Mucosa of stomach (tissue), 1 donor: Measurements from ENCODE around the gene EEF1AKMT2.
"Not testable (repeated sequence)": the region's sequence is repeated elsewhere in the genome, so short reads cannot be mapped to it uniquely, and the experiment has no call there.

Source experiments
- H3K27me3 ChIP-seq: one replicate; pipeline ENCODE4 v1.7.0; 2013; ENCODE audit warnings: mild to moderate bottlenecking, low read length; ENCODE audit not compliant: control insufficient read depth, insufficient read depth
- H3K36me3 ChIP-seq: one replicate; pipeline ENCODE4 v1.7.0; 2013; ENCODE audit warnings: low read length; ENCODE audit not compliant: control insufficient read depth, insufficient read depth
- H3K4me1 ChIP-seq: one replicate; pipeline ENCODE4 v1.7.0; 2013; ENCODE audit warnings: mild to moderate bottlenecking, low read length; ENCODE audit not compliant: control insufficient read depth, insufficient read depth
- H3K4me3 ChIP-seq: one replicate; pipeline ENCODE4 v1.7.0; 2013; ENCODE audit warnings: low read length
- H3K9ac ChIP-seq: one replicate; pipeline ENCODE4 v1.7.0; 2013; ENCODE audit warnings: mild to moderate bottlenecking, low read length, moderate library complexity
- H3K9me3 ChIP-seq: one replicate; pipeline ENCODE4 v1.7.0; 2013; ENCODE audit warnings: mild to moderate bottlenecking, low read length, moderate library complexity; ENCODE audit not compliant: control insufficient read depth
- donor health status: Pancreatic carcinoma.

Gene EEF1AKMT2

GRCh38 chr10:124791547-124792348, at the start of gene EEF1AKMT2:
Gene EEF1AKMT2 (minus strand): TSS chr10:124791887. CDS start chr10:124791833, 54 bp downstream.
- H3K27me3 ChIP-seq: no peaks in the 10 kb centered on the region
- H3K4me1 ChIP-seq: no peaks in the 10 kb centered on the region
- peak within 1 kb of the TSS; percentile 98 for H3K9ac ChIP-seq

GRCh38 chr10:124837687-124838086, 46.0 kb upstream of the EEF1AKMT2 start:
- Histone ChIP-seq H3K27me3 (no peaks in the 10 kb centered on the region), H3K4me3 (no peak overlapping the region), H3K9me3 (no peaks in the 10 kb centered on the region), H3K9ac (no peak overlapping the region), H3K36me3 (no peaks in the 10 kb centered on the region), H3K4me1 (no peaks in the 10 kb centered on the region)

More at GRCh38 chr10:124791547-124792348, at the start of gene EEF1AKMT2:
- Histone ChIP-seq H3K4me3 (peak within 1 kb of the TSS; percentile 90), H3K9me3 (no peaks in the 10 kb centered on the region), H3K36me3 (no peaks in the 10 kb centered on the region)

GRCh38 chr10:124831116-124831515, 39.4 kb upstream of the EEF1AKMT2 start:
- Histone ChIP-seq H3K9me3 (no peaks in the 10 kb centered on the region), H3K36me3 (peaks cover 7% of the 10 kb centered on the region), H3K4me1 (no peaks in the 10 kb centered on the region), H3K4me3 (no peak overlapping the region), H3K9ac (no peak overlapping the region), H3K27me3 (no peaks in the 10 kb centered on the region)

- Histone ChIP-seq H3K4me3 (no peak overlapping the region), H3K9ac (no peak overlapping the region), H3K9me3 (no peaks in the 10 kb centered on the region), H3K36me3 (peaks cover 7% of the 10 kb centered on the region), H3K27me3 (no peaks in the 10 kb centered on the region), H3K4me1 (no peaks in the 10 kb centered on the region)
These were observed 38.8 kb upstream of the EEF1AKMT2 start for GRCh38 chr10:124830445-124830844.

- Histone ChIP-seq H3K4me3 (no peak overlapping the region), H3K27me3 (no peaks in the 10 kb centered on the region), H3K9ac (no peak overlapping the region), H3K4me1 (no peaks in the 10 kb centered on the region), H3K9me3 (no peaks in the 10 kb centered on the region), H3K36me3 (peaks cover 7% of the 10 kb centered on the region)
These were observed 37.9 kb upstream of the EEF1AKMT2 start for GRCh38 chr10:124829447-124830115.

GRCh38 chr10:124827474-124827873, 35.8 kb upstream of the EEF1AKMT2 start:
- Histone ChIP-seq H3K9ac (no peak overlapping the region), H3K36me3 (peaks cover 7% of the 10 kb centered on the region), H3K27me3 (no peaks in the 10 kb centered on the region), H3K4me1 (no peaks in the 10 kb centered on the region), H3K9me3 (no peaks in the 10 kb centered on the region), H3K4me3 (no peak overlapping the region)

- Histone ChIP-seq H3K27me3 (no peaks in the 10 kb centered on the region), H3K4me3 (no peak overlapping the region), H3K36me3 (peaks cover 7% of the 10 kb centered on the region), H3K9ac (no peak overlapping the region), H3K4me1 (no peaks in the 10 kb centered on the region), H3K9me3 (no peaks in the 10 kb centered on the region)
These were observed 34.6 kb upstream of the EEF1AKMT2 start for GRCh38 chr10:124826262-124826661.

GRCh38 chr10:124825702-124826101, 34.0 kb upstream of the EEF1AKMT2 start:
- Histone ChIP-seq H3K9me3 (no peaks in the 10 kb centered on the region), H3K27me3 (no peaks in the 10 kb centered on the region), H3K4me1 (no peaks in the 10 kb centered on the region), H3K36me3 (peaks cover 7% of the 10 kb centered on the region), H3K9ac (no peak overlapping the region), H3K4me3 (no peak overlapping the region)

- not testable (repeated sequence) for H3K4me3 ChIP-seq, H3K4me1 ChIP-seq, H3K36me3 ChIP-seq, H3K9me3 ChIP-seq, H3K9ac ChIP-seq, H3K27me3 ChIP-seq
These were observed 33.2 kb upstream of the EEF1AKMT2 start for GRCh38 chr10:124824932-124825331.

- no peaks in the 10 kb centered on the region for H3K27me3 ChIP-seq
- no peak overlapping the region for H3K9ac ChIP-seq
- H3K4me3 ChIP-seq: no peak overlapping the region
- H3K9me3 ChIP-seq: no peaks in the 10 kb centered on the region
- peaks cover 1% of the 10 kb centered on the region for H3K36me3 ChIP-seq
- H3K4me1 ChIP-seq: no peaks in the 10 kb centered on the region
These were observed 32.8 kb upstream of the EEF1AKMT2 start for GRCh38 chr10:124824507-124824906.

- H3K4me3 ChIP-seq: no peak overlapping the region
- H3K27me3 ChIP-seq: no peaks in the 10 kb centered on the region
- H3K9ac ChIP-seq: no peak overlapping the region
- no peaks in the 10 kb centered on the region for H3K4me1 ChIP-seq
- H3K9me3 ChIP-seq: no peaks in the 10 kb centered on the region
- no peaks in the 10 kb centered on the region for H3K36me3 ChIP-seq
These were observed 29.8 kb upstream of the EEF1AKMT2 start for GRCh38 chr10:124821520-124821919.

GRCh38 chr10:124820121-124820520, 28.4 kb upstream of the EEF1AKMT2 start:
- Histone ChIP-seq H3K4me1 (no peaks in the 10 kb centered on the region), H3K36me3 (no peaks in the 10 kb centered on the region)

More at GRCh38 chr10:124820121-124820520, 28.4 kb upstream of the EEF1AKMT2 start:
- Histone ChIP-seq H3K27me3 (no peaks in the 10 kb centered on the region), H3K4me3 (no peak overlapping the region), H3K9me3 (no peaks in the 10 kb centered on the region), H3K9ac (no peak overlapping the region)
